Cardiac muscle cell (in vitro differentiated cells and primary cell): Measurements from ENCODE around the gene GMPR2. TPM values are rescaled to one million over a fixed set of nuclear protein-coding genes. Genes with fewer than 3 reads are reported as not detected.

Source experiments
- DNase-seq, 2 donors: peaks; one replicate each; pipeline versions ENCODE4 v3.0.0 to v3.0.0-alpha.2; 2010 to 2017; ENCODE audit warnings: low read depth in 1 of 2, low spot score in 1 of 2
- H3K27ac ChIP-seq: fragments of 200-600 bp; sonication (generic); 2 replicates; pipeline ENCODE4 v1.5.1; 2016
- H3K27me3 ChIP-seq: fragments of 200-600 bp; sonication (generic); 2 replicates; pipeline ENCODE4 v1.6.0; 2016; ENCODE audit warnings: control low read depth
- H3K36me3 ChIP-seq: fragments of 200-600 bp; sonication (generic); 2 replicates; pipeline ENCODE4 v1.5.1; 2016; ENCODE audit warnings: control low read depth
- H3K4me1 ChIP-seq: fragments of 200-600 bp; sonication (generic); 2 replicates; pipeline ENCODE4 v1.8.1; 2017; ENCODE audit warnings: low read depth, mild to moderate bottlenecking, mixed run types
- H3K4me3 ChIP-seq: fragments of 200-600 bp; sonication (generic); 2 replicates; pipeline ENCODE4 v1.5.1; 2016; ENCODE audit warnings: mild to moderate bottlenecking
- H3K9me3 ChIP-seq: fragments of 200-600 bp; sonication (generic); 2 replicates; pipeline ENCODE4 v1.5.1; 2017; ENCODE audit warnings: low read depth, mild to moderate bottlenecking, control low read depth
- CTCF ChIP-seq: IDR thresholded peaks from 2 replicates; pipeline ENCODE4 v1.5.1; 2012; ENCODE audit warnings: low read depth, mild to moderate bottlenecking, low read length
- polyA plus RNA-seq: library from polyadenylated mRNA; unstranded; fragments of >200 nt; fragmentation: Nextera tagmentation; extraction: Ambion mirVana; gene quantifications from 2 replicates; pipeline ENCODE4 v1.2.1, GENCODE V29; 2016
- total RNA-seq: library from RNA; depleted of rRNA; stranded (reverse); fragments of >200 nt; gene quantifications from 2 replicates; pipeline ENCODE4 v1.2.3, GENCODE V29; 2016

GMPR2 gene
- total and polyA plus RNA-seq, 2 experiments from 2014 or later, result 57.6 to 59.5 TPM

GRCh38 chr14:24190416-24190815 lies 42.3 kb upstream of the GMPR2 start:
- Histone ChIP-seq H3K36me3 (peaks cover 20% of the 10 kb centered on the region), H3K27me3 (no peaks in the 10 kb centered on the region), H3K4me3 (no peak overlapping the region), H3K9me3 (no peaks in the 10 kb centered on the region), H3K4me1 (no peaks in the 10 kb centered on the region), H3K27ac (no peak overlapping the region)
- TF ChIP-seq CTCF, result no peak
- DNase-seq, result no peak

- H3K27me3 ChIP-seq, result no peaks in the 10 kb centered on the region
- H3K27ac ChIP-seq, result no peak overlapping the region
- no peak for TF ChIP-seq CTCF
- no peak overlapping the region for H3K4me3 ChIP-seq
- H3K9me3 ChIP-seq, result no peaks in the 10 kb centered on the region
- DNase-seq, result no peak
- peaks cover 9% of the 10 kb centered on the region for H3K36me3 ChIP-seq
- peaks cover 4% of the 10 kb centered on the region for H3K4me1 ChIP-seq
Observed at GRCh38 chr14:24192933-24193332, 39.8 kb upstream of the GMPR2 start.

GRCh38 chr14:24194186-24194872 lies 38.4 kb upstream of the GMPR2 start:
- Histone ChIP-seq H3K9me3 (no peaks in the 10 kb centered on the region), H3K4me3 (peak overlapping the region; percentile 67), H3K27ac (peak overlapping the region; percentile 98), H3K4me1 (peaks cover 4% of the 10 kb centered on the region), H3K36me3 (peaks cover 9% of the 10 kb centered on the region), H3K27me3 (no peaks in the 10 kb centered on the region)
- no peak for TF ChIP-seq CTCF
- DNase-seq, result no peak

- TF ChIP-seq CTCF, result no peak
- peak overlapping the region; percentile 98 for H3K27ac ChIP-seq
- peaks cover 9% of the 10 kb centered on the region for H3K36me3 ChIP-seq
- H3K4me1 ChIP-seq, result peaks cover 4% of the 10 kb centered on the region
- H3K4me3 ChIP-seq, result peak overlapping the region; percentile 67
- no peaks in the 10 kb centered on the region for H3K27me3 ChIP-seq
- no peaks in the 10 kb centered on the region for H3K9me3 ChIP-seq
- no peak for DNase-seq
Observed at GRCh38 chr14:24194873-24195185, 37.9 kb upstream of the GMPR2 start.

- peak within 1 kb of the TSS; percentile 67 for H3K4me3 ChIP-seq
Observed at GRCh38 chr14:24195186-24196070, 37.3 kb upstream of the GMPR2 start, which contains the start of gene TM9SF1. TM9SF1 (minus strand) TSS chr14:24195441; CDS start chr14:24195019, 422 bp downstream.

More at GRCh38 chr14:24195186-24196070, 37.3 kb upstream of the GMPR2 start, which contains the start of gene TM9SF1:
- Histone ChIP-seq H3K4me1 (peaks cover 4% of the 10 kb centered on the region), H3K36me3 (peaks cover 9% of the 10 kb centered on the region), H3K27ac (peak within 1 kb of the TSS; percentile 98), H3K27me3 (no peaks in the 10 kb centered on the region), H3K9me3 (no peaks in the 10 kb centered on the region)
- DNase-seq, result peak; percentile 90 to 92
- TF ChIP-seq CTCF, result no peak
